GM23338 (cell line): ENCODE data around the gene DEPDC5. TPM values are rescaled to one million over a fixed set of nuclear protein-coding genes. Genes with fewer than 3 reads are reported as not detected.

Experiments
- ATAC-seq: fragments of 200-7000 bp; cut with Tn5 transposase; 3 replicates; pipeline ENCODE4 v1.9.1; 2020
- DNase-seq: peaks from one replicate; pipeline ENCODE4 v3.0.0-alpha.2; 2015; ENCODE audit warnings: low spot score
- H2AFZ ChIP-seq: fragments of 200-600 bp; sonication (generic); 2 replicates; pipeline ENCODE4 v1.8.0; 2016; ENCODE audit warnings: antibody characterized with exemption, mild to moderate bottlenecking, moderate library complexity
- H3F3A ChIP-seq: fragments of 200-600 bp; sonication (generic); replicated peaks from 2 replicates; pipeline ENCODE4 v1.8.0; 2017; ENCODE audit warnings: antibody characterized with exemption, mixed run types, low read depth
- H3K27ac ChIP-seq: fragments of 200-600 bp; sonication (generic); 2 replicates; pipeline ENCODE4 v1.6.1; 2016; ENCODE audit warnings: low read depth
- H3K27me3 ChIP-seq: fragments of 200-600 bp; sonication (generic); 2 replicates; pipeline ENCODE4 v1.8.0; 2016; ENCODE audit warnings: mild to moderate bottlenecking, mixed run types, moderate library complexity; ENCODE audit not compliant: insufficient read depth
- H3K36me3 ChIP-seq: fragments of 200-600 bp; sonication (generic); 2 replicates; pipeline ENCODE4 v1.8.0; 2016; ENCODE audit warnings: mild to moderate bottlenecking; ENCODE audit not compliant: insufficient read depth
- H3K4me1 ChIP-seq: fragments of 200-600 bp; sonication (generic); 2 replicates; pipeline ENCODE4 v1.8.0; 2016; ENCODE audit warnings: mild to moderate bottlenecking, moderate library complexity; ENCODE audit not compliant: insufficient read depth
- H3K4me2 ChIP-seq: fragments of 200-600 bp; sonication (generic); 2 replicates; pipeline ENCODE4 v1.7.1; 2017; ENCODE audit warnings: mixed run types
- H3K4me3 ChIP-seq: fragments of 200-600 bp; sonication (generic); 2 replicates; pipeline ENCODE4 v1.6.1; 2016; ENCODE audit warnings: mixed run types
- H3K79me2 ChIP-seq: fragments of 200-600 bp; sonication (generic); replicated peaks from 2 replicates; pipeline ENCODE4 v1.8.0; 2017; ENCODE audit warnings: mild to moderate bottlenecking; ENCODE audit not compliant: insufficient read depth
- H3K9me2 ChIP-seq: fragments of 200-600 bp; sonication (generic); 2 replicates; pipeline ENCODE4 v1.8.0; 2017; ENCODE audit not compliant: insufficient read depth
- H4K20me1 ChIP-seq: fragments of 200-600 bp; sonication (generic); replicated peaks from 2 replicates; pipeline ENCODE4 v1.8.0; 2017; ENCODE audit warnings: mild to moderate bottlenecking; ENCODE audit not compliant: insufficient read depth
- H3K27ac Mint-ChIP-seq: 2 replicates; pipeline ENCODE4 v1.8.0; 2020; ENCODE audit warnings: inconsistent platforms, mild to moderate bottlenecking, moderate library complexity, mixed read lengths
- H3K27me3 Mint-ChIP-seq: 3 replicates; pipeline ENCODE4 v1.8.0; 2022; ENCODE audit warnings: low read depth, mild to moderate bottlenecking, moderate library complexity, mixed read lengths, inconsistent platforms; ENCODE audit not compliant: insufficient read depth, poor library complexity
- H3K36me3 Mint-ChIP-seq: 3 replicates; pipeline ENCODE4 v1.8.0; 2021; ENCODE audit warnings: low read depth, mild to moderate bottlenecking, inconsistent platforms, moderate library complexity, mixed read lengths
- H3K4me1 Mint-ChIP-seq: 3 replicates; pipeline ENCODE4 v1.8.0; 2020; ENCODE audit warnings: mild to moderate bottlenecking, inconsistent platforms, mixed read lengths
- H3K4me3 Mint-ChIP-seq: 3 replicates; pipeline ENCODE4 v1.8.0; 2021; ENCODE audit warnings: moderate library complexity, mild to moderate bottlenecking, inconsistent platforms, mixed read lengths
- H3K9me3 Mint-ChIP-seq: 3 replicates; pipeline ENCODE4 v1.8.0; 2020; ENCODE audit warnings: moderate library complexity, mild to moderate bottlenecking, inconsistent platforms, mixed read lengths
- CREB1 ChIP-seq: fragments of 250-450 bp; sonication (Bioruptor Pico); IDR thresholded peaks from 2 replicates; pipeline ENCODE4 v1.5.0; 2020; ENCODE audit warnings: low read depth, mild to moderate bottlenecking, moderate library complexity
- CTCF ChIP-seq, 2 experiments: fragments of 200-600 bp in 1 of 2; sonication (generic) in 1 of 2; conservative IDR thresholded peaks; 2 replicates each; pipeline versions ENCODE4 v1.5.1 to v1.6.1; 2016 to 2017; ENCODE audit warnings: antibody characterized with exemption in 2 of 2, low read depth in 2 of 2, mild to moderate bottlenecking in 2 of 2, moderate library complexity in 1 of 2
- ETS1 ChIP-seq: IDR thresholded peaks from 2 replicates; pipeline ENCODE4 v1.6.1; 2016; ENCODE audit warnings: antibody characterized with exemption
- EZH2 ChIP-seq: fragments of 200-600 bp; sonication (generic); IDR thresholded peaks from one replicate; pipeline ENCODE4 v1.8.0; 2017; ENCODE audit warnings: antibody characterized with exemption, mild to moderate bottlenecking, low read depth; ENCODE audit not compliant: unreplicated experiment
- EZH2phosphoT487 ChIP-seq: fragments of 200-600 bp; sonication (generic); IDR thresholded peaks from one replicate; pipeline ENCODE4 v1.8.1; 2018; ENCODE audit warnings: antibody characterized with exemption; ENCODE audit not compliant: unreplicated experiment
- JUNB ChIP-seq: IDR thresholded peaks from one replicate; pipeline ENCODE4 v1.6.1; 2016; ENCODE audit warnings: antibody characterized with exemption; ENCODE audit not compliant: unreplicated experiment
- NANOG ChIP-seq: IDR thresholded peaks from 2 replicates; pipeline ENCODE4 v1.6.1; 2016; ENCODE audit warnings: antibody characterized with exemption, borderline replicate concordance
- REST ChIP-seq: IDR thresholded peaks from one replicate; pipeline ENCODE4 v1.6.1; 2018; ENCODE audit warnings: antibody characterized with exemption; ENCODE audit not compliant: unreplicated experiment
- STAT1 ChIP-seq: IDR thresholded peaks from one replicate; pipeline ENCODE4 v1.6.1; 2016; ENCODE audit warnings: antibody characterized with exemption; ENCODE audit not compliant: unreplicated experiment
- ZNF114 ChIP-seq: fragments of 250-450 bp; sonication (Bioruptor Pico); IDR thresholded peaks from 2 replicates; pipeline ENCODE4 v1.5.0; 2020; ENCODE audit warnings: mild to moderate bottlenecking, moderate library complexity
- ZNF331 ChIP-seq: fragments of 250-450 bp; sonication (Bioruptor Pico); IDR thresholded peaks from 2 replicates; pipeline ENCODE4 v1.5.0; 2020; ENCODE audit warnings: low read depth, mild to moderate bottlenecking, moderate library complexity
- polyA plus RNA-seq: library from polyadenylated mRNA; unstranded; fragments of >200 nt; fragmentation: Nextera tagmentation; extraction: Ambion mirVana; gene quantifications from 2 replicates; pipeline ENCODE4 v1.2.1, GENCODE V29; 2016
- total RNA-seq: library from RNA; depleted of rRNA; stranded (reverse); fragments of >200 nt; shearing (Covaris generic); gene quantifications from 2 replicates; pipeline ENCODE4 v1.2.3, GENCODE V29; 2014

DEPDC5 gene
- total and polyA plus RNA-seq, 2 experiments from 2014 or later = 18.7 to 19.7 TPM

DNA sequence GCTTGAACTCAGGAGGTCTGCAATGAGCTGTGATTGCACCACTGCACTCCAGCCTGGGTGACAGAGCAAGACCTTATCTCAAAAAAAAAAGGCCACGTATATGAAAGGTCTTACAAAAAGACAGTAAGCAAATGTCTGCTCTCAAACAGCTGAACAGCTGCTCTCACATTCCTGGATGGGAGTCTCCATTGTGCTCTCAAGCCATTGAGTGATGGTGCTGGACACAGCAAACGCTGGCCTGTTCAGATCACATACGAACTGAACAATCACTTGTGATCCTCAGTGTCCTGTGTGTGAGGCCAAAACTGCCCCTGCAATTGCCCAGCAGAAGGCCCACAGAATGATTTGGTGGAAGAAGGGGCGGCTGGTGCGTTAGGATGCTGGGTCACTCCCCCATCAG lies 156.2 kb downstream of the DEPDC5 start:
- Histone ChIP-seq H3K27ac (no peak overlapping the region), H3K36me3 (no peaks in the 10 kb centered on the region), H3K27me3 (no peaks in the 10 kb centered on the region), H3K4me3 (no peak overlapping the region), H3F3A (no peaks in the 10 kb centered on the region), H4K20me1 (no peaks in the 10 kb centered on the region), H3K79me2 (no peaks in the 10 kb centered on the region), H3K4me2 (no peak overlapping the region), H3K4me1 (no peaks in the 10 kb centered on the region), H2AFZ (no peak overlapping the region), H3K9me2 (no peaks in the 10 kb centered on the region)
- no peak for DNase-seq
- H3K9me3 Mint-ChIP-seq = no peaks in the 10 kb centered on the region
- no peaks in the 10 kb centered on the region for H3K4me1 Mint-ChIP-seq
- H3K36me3 Mint-ChIP-seq = peaks cover 9% of the 10 kb centered on the region; the same call in 1 of the 3 replicates
- no peak overlapping the region for H3K27ac Mint-ChIP-seq
- H3K4me3 Mint-ChIP-seq = no peak overlapping the region
- no peak for ATAC-seq
- H3K27me3 Mint-ChIP-seq = peaks cover 4% of the 10 kb centered on the region
- TF ChIP-seq ZNF114 = no peak
- no peak for TF ChIP-seq EZH2
- no peak for TF ChIP-seq EZH2phosphoT487
- TF ChIP-seq ETS1 = no peak
- TF ChIP-seq JUNB = no peak
- no peak for TF ChIP-seq STAT1
- no peak for TF ChIP-seq NANOG
- TF ChIP-seq REST = no peak
- no peak for TF ChIP-seq ZNF331 (CRISPR knock-in tag)
- TF ChIP-seq CREB1 = no peak
- TF ChIP-seq CTCF (conservative IDR thresholded peaks at IDR 0.05; ENCODE audit: low read depth in 2 of 2) = no peak
